ENCODE measurements around the gene TMEM108.
A peak's percentile ranks its signal among the peaks of the same experiment; 100 is the strongest.

The TMEM108 gene

DNA sequence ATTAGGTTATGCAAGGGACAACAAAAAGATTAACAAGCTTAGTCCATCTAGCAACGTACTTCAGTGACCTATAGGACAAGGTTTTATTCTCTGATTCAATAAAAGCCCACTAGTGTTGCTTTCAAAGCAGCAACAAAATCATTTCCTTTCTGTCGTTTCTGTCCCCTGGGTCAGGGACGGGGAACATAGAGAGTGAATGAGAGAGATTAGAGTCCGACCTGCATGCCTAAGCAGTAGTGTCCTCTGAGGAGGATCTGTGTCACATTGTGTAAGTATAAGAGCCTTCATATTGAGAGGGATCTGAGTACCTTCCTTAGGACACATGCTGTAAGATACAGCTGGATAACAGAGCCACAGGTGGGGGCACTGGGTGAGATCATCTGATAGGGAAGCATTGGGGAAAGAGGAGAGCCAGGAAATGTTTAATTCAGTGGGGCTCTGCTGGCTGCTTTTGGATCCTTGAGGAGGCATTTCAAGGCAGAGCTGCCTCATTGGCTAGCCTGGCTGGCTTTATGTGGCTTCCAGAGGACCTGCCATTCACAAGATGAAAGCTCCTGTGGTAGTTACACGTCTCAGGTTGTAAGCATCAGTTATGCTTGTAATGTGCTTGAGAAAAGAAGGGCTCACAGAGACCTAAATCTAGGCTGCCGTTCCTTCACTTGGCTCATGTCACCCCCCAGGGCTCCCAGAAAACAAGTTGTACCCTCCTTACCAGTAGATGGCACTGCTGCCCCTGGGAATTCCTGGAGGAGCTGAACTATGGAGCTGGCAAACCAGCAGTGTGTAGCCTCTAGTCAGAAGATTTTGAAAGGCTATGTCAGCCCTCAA is 2.7 kb downstream of the TMEM108 start:
- no peak overlapping the region for H3K4me3 ChIP-seq (ENCODE audit: low read depth, low read length)
- peak; percentile 76 for DNase-seq (ENCODE audit: low read depth)
- TF ChIP-seq, protein P1, sequence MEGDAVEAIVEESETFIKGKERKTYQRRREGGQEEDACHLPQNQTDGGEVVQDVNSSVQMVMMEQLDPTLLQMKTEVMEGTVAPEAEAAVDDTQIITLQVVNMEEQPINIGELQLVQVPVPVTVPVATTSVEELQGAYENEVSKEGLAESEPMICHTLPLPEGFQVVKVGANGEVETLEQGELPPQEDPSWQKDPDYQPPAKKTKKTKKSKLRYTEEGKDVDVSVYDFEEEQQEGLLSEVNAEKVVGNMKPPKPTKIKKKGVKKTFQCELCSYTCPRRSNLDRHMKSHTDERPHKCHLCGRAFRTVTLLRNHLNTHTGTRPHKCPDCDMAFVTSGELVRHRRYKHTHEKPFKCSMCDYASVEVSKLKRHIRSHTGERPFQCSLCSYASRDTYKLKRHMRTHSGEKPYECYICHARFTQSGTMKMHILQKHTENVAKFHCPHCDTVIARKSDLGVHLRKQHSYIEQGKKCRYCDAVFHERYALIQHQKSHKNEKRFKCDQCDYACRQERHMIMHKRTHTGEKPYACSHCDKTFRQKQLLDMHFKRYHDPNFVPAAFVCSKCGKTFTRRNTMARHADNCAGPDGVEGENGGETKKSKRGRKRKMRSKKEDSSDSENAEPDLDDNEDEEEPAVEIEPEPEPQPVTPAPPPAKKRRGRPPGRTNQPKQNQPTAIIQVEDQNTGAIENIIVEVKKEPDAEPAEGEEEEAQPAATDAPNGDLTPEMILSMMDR (IDR thresholded peaks at IDR 0.05; ENCODE audit: insufficient read depth, low read depth, low read length, missing control alignments) = peak; percentile 72

GRCh38 chr3:133041524-133041829 is 3.3 kb downstream of the TMEM108 start:
- TF ChIP-seq, protein P1 (IDR thresholded peaks at IDR 0.05; ENCODE audit: insufficient read depth, low read depth, low read length, missing control alignments) = no peak
- H3K4me3 ChIP-seq (ENCODE audit: low read depth, low read length) = no peak overlapping the region
- DNase-seq (ENCODE audit: low read depth) = no peak

DNA sequence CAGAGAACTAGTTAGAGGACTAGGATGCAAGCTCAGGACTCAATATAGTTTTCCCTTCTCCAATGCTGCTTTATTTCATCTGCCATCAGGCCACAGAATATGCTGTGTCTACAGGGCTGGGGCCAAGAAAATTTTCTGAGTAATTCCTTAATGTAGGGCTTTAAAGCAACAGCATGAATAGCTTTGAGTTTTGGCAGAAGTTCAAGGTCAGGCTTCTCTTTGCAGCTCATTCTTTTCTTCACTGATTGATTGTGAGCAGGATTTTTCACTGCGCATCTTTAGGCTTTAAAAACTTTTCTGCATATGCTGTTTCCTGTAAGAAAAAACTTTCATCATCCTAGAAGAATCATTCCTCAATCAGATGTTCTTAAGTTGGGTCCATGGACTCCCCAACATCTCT is 4.6 kb downstream of the TMEM108 start:
- no peak overlapping the region for H3K4me3 ChIP-seq (ENCODE audit: low read depth, low read length)
- TF ChIP-seq, protein P1 (IDR thresholded peaks at IDR 0.05; ENCODE audit: insufficient read depth, low read depth, low read length, missing control alignments) = no peak
- DNase-seq (ENCODE audit: low read depth) = no peak

DNA sequence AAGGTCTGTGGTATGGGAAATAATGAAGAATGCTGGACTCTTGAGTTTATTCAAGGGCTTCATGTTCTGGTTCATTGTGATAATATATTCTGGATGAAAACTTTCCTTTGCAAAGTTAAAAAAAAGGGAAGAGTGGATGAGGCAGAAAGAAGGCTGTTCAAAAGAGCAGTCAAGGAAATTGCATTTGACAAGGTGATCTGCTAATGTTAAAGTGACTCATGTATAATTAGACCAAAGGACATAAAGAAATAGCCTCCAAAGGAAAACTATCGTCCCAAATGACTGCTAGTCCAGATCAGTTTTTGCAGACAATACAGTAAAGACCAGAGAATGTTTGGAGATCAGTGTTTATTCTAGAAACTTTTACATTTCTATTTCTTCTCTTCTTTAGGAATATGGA is 9.8 kb downstream of the TMEM108 start:
- DNase-seq (ENCODE audit: low read depth) = no peak
- no peak overlapping the region for H3K4me3 ChIP-seq (ENCODE audit: low read depth, low read length)
- TF ChIP-seq, protein P1 (IDR thresholded peaks at IDR 0.05; ENCODE audit: insufficient read depth, low read depth, low read length, missing control alignments) = no peak

GRCh38 chr3:133049491-133049890 is 11.3 kb downstream of the TMEM108 start:
- TF ChIP-seq, protein P1 (IDR thresholded peaks at IDR 0.05; ENCODE audit: insufficient read depth, low read depth, low read length, missing control alignments) = no peak
- no peak overlapping the region for H3K4me3 ChIP-seq (ENCODE audit: low read depth, low read length)
- no peak for DNase-seq (ENCODE audit: low read depth)

DNA sequence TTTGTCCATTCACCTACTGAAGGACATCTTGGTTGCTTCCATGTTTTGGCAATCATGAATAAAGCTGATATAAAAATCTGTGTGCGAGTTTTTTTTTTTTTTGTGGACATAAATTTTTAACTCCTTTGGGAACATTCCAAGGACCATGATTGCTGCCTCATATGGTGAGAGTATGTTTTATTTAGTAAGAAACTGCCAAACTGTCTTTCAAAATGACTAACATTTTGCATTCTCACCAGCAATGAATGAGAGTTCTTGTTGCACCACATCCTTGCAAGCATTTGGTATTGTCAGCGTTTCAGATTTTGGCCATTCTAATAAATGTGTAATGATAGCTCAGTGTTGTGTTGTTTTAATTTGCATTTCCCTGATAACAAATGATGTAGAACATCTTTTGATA is 12.7 kb downstream of the TMEM108 start:
- no peak overlapping the region for H3K4me3 ChIP-seq (ENCODE audit: low read depth, low read length)
- TF ChIP-seq, protein P1 (IDR thresholded peaks at IDR 0.05; ENCODE audit: insufficient read depth, low read depth, low read length, missing control alignments) = no peak

GRCh38 chr3:133053532-133053931 is 15.3 kb downstream of the TMEM108 start:
- DNase-seq (ENCODE audit: low read depth) = no peak
- TF ChIP-seq, protein P1 (IDR thresholded peaks at IDR 0.05; ENCODE audit: insufficient read depth, low read depth, low read length, missing control alignments) = no peak
- no peak overlapping the region for H3K4me3 ChIP-seq (ENCODE audit: low read depth, low read length)

More for the DNA sequence above, 12.7 kb downstream of the TMEM108 start:
- no peak for DNase-seq (ENCODE audit: low read depth)
